AG04450 (cell line): ENCODE measurements around the gene CECR2. TPM values are rescaled to one million over a fixed set of nuclear protein-coding genes. Genes with fewer than 3 reads are reported as not detected.

Source experiments
- CTCF ChIA-PET: fragments of 300-600, 350-600 bp; formaldehyde crosslinking; extraction: SDS; loops from one replicate; lab custom pipeline; 2022; ENCODE audit warnings: antibody characterized with exemption, inconsistent platforms; lab: Charles Lee
- POLR2A ChIA-PET: fragments of 350-600 bp; formaldehyde crosslinking; extraction: SDS; loops from one replicate; lab custom pipeline; 2021; ENCODE audit warnings: antibody characterized with exemption, inconsistent platforms; lab: Yijun Ruan, JAX
- DNase-seq: peaks from one replicate; pipeline ENCODE4 v3.0.0-alpha.2; 2011; ENCODE audit warnings: low read depth, low spot score
- H3K27ac ChIP-seq: one replicate; pipeline ENCODE4 v1.5.1; 2012; ENCODE audit warnings: low read depth, low read length, control low read depth
- H3K27me3 ChIP-seq: one replicate; pipeline ENCODE4 v1.6.0; 2012; ENCODE audit warnings: low read length; ENCODE audit not compliant: control insufficient read depth, insufficient read depth
- H3K4me3 ChIP-seq: 2 replicates; pipeline ENCODE4 v1.5.1; 2011; ENCODE audit warnings: mild to moderate bottlenecking, low read depth, low read length, control low read depth
- H3K9me3 ChIP-seq: 2 replicates; pipeline ENCODE4 v1.5.1; 2012; ENCODE audit warnings: low read length; ENCODE audit not compliant: control insufficient read depth, insufficient read depth
- CTCF ChIP-seq: IDR thresholded peaks from 2 replicates; pipeline ENCODE4 v1.5.1; 2011; ENCODE audit warnings: low read depth, low read length, control low read depth, inconsistent platforms
- polyA plus RNA-seq: library from polyadenylated mRNA; depleted of rRNA; stranded (reverse); fragments of >200 nt; gene quantifications from 2 replicates; pipeline ENCODE4 v1.2.3, GENCODE V29; 2011

Gene CECR2
- polyA plus RNA-seq, 1 experiment: not detected

DNA sequence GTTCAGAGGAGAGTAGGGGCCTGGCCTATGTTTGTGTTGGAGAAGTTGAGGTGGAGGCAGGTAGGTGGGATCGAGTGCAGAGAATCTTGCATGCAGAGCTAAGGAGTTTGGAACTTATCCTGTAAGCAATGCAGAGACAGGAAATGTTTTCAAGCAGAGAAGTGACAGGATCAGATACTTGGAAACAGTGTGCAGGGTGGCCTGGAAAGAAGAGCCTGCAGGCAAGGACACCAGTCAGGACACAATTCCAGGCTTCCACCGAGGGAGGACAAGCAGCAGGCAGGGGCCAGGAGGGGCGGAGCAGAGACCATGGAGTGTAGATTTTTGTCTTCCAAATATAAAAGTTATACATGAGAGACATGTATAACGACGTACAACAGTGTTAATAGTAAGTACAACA lies 26.9 kb upstream of the CECR2 start:
- no peak overlapping the region for H3K27ac ChIP-seq
- no peaks in the 10 kb centered on the region for H3K9me3 ChIP-seq
- TF ChIP-seq CTCF: no peak
- ChIA-PET POLR2A (no interaction called here), CTCF (no interaction called here)
- no peaks in the 10 kb centered on the region for H3K27me3 ChIP-seq
- DNase-seq: no peak
- no peak overlapping the region for H3K4me3 ChIP-seq

GRCh38 chr22:17343766-17344165 lies 25.5 kb upstream of the CECR2 start:
- Histone ChIP-seq H3K9me3 (no peaks in the 10 kb centered on the region), H3K27me3 (no peaks in the 10 kb centered on the region), H3K4me3 (no peak overlapping the region), H3K27ac (no peak overlapping the region)
- POLR2A ChIA-PET: no interaction called here
- no peak for DNase-seq
- TF ChIP-seq CTCF: no peak
- CTCF ChIA-PET: no interaction called here

- no peak for TF ChIP-seq CTCF
- Histone ChIP-seq H3K27me3 (no peaks in the 10 kb centered on the region), H3K9me3 (no peaks in the 10 kb centered on the region), H3K4me3 (no peak overlapping the region), H3K27ac (no peak overlapping the region)
- no peak for DNase-seq
- ChIA-PET POLR2A (no interaction called here), CTCF (no interaction called here)
These were observed 22.7 kb upstream of the CECR2 start for GRCh38 chr22:17346578-17346977.

- no peak overlapping the region for H3K4me3 ChIP-seq
- no peaks in the 10 kb centered on the region for H3K27me3 ChIP-seq
- no peak overlapping the region for H3K27ac ChIP-seq
- DNase-seq: no peak
- TF ChIP-seq CTCF: no peak
- CTCF ChIA-PET: no interaction called here
- POLR2A ChIA-PET: no interaction called here
- no peaks in the 10 kb centered on the region for H3K9me3 ChIP-seq
These were observed 21.5 kb upstream of the CECR2 start for GRCh38 chr22:17347724-17348123.

- ChIA-PET POLR2A (no interaction called here), CTCF (no interaction called here)
- DNase-seq: no peak
- no peak for TF ChIP-seq CTCF
- H3K27ac ChIP-seq: no peak overlapping the region
- H3K9me3 ChIP-seq: no peaks in the 10 kb centered on the region
- H3K4me3 ChIP-seq: no peak overlapping the region
- no peaks in the 10 kb centered on the region for H3K27me3 ChIP-seq
These were observed 20.7 kb upstream of the CECR2 start for GRCh38 chr22:17348464-17349103.
